Suprapubic skin (tissue), 4 donors: ENCODE results near the gene PRRC1. TPM values are rescaled to one million over a fixed set of nuclear protein-coding genes. Genes with fewer than 3 reads are reported as not detected.
"Not testable (repeated sequence)": the region's sequence is repeated elsewhere in the genome, so short reads cannot be mapped to it uniquely, and the experiment has no call there.

Source experiments
- DNase-seq, 2 donors: peaks; one replicate each; pipeline ENCODE4 v3.0.0-alpha.2; 2019; ENCODE audit warnings: low spot score in 2 of 2
- H3K27ac ChIP-seq: fragments of 200-600 bp; sonication (generic); one replicate; pipeline ENCODE4 v1.5.1; 2019
- H3K27me3 ChIP-seq: fragments of 200-600 bp; sonication (generic); one replicate; pipeline ENCODE4 v1.5.1; 2019
- H3K36me3 ChIP-seq: fragments of 200-600 bp; sonication (generic); one replicate; pipeline ENCODE4 v1.5.1; 2019
- H3K4me1 ChIP-seq: fragments of 200-600 bp; sonication (generic); one replicate; pipeline ENCODE4 v1.5.1; 2019
- H3K4me3 ChIP-seq: fragments of 200-600 bp; sonication (generic); one replicate; pipeline ENCODE4 v1.5.1; 2019; ENCODE audit warnings: mild to moderate bottlenecking
- H3K9me3 ChIP-seq: fragments of 200-600 bp; sonication (generic); one replicate; pipeline ENCODE4 v1.5.1; 2019
- CTCF ChIP-seq, 2 donors: fragments of 200-600 bp in 1 of 2; fragments of 450-650 bp in 1 of 2; sonication (generic) in 1 of 2; IDR thresholded peaks; one replicate each; pipeline ENCODE4 v1.5.1; 2016 to 2019; ENCODE audit warnings: antibody characterized with exemption in 2 of 2, mild to moderate bottlenecking in 1 of 2, moderate library complexity in 1 of 2
- EP300 ChIP-seq: sonication (generic); formaldehyde crosslinking; IDR thresholded peaks from one replicate; pipeline ENCODE4 v1.6.1; 2017; ENCODE audit warnings: antibody characterized with exemption
- POLR2A ChIP-seq, 2 donors: fragments of 450-650 bp; IDR thresholded peaks; one replicate each; pipeline ENCODE4 v1.6.1; 2017; ENCODE audit warnings: antibody characterized with exemption in 2 of 2, mild to moderate bottlenecking in 2 of 2, moderate library complexity in 2 of 2
- POLR2AphosphoS5 ChIP-seq, 3 donors: sonication (generic); formaldehyde crosslinking; IDR thresholded peaks; one replicate each; pipeline ENCODE4 v1.6.1; 2017; ENCODE audit warnings: antibody characterized with exemption in 3 of 3
- WGBS: methylation state at CpG from one replicate; pipeline ENCODE4 v1.1.5; 2018; 5-methylcytosine and 5-hydroxymethylcytosine counted together
- total RNA-seq, 4 donors: library from RNA; depleted of rRNA; stranded (reverse); fragments of >200 nt; gene quantifications; one replicate each; pipeline ENCODE4 v1.1.0, GENCODE V29; 2016

Gene PRRC1
- total RNA-seq, 4 donors from 2014 or later, result 36.8 to 59.0 (median 45.0) TPM

- 93% methylated on average over 6 of the region's 6 CpGs for WGBS
- H3K36me3 ChIP-seq, result peaks cover 28% of the 10 kb centered on the region
- DNase-seq, result no peak
- no peaks in the 10 kb centered on the region for H3K9me3 ChIP-seq
- no peaks in the 10 kb centered on the region for H3K27me3 ChIP-seq
- H3K4me1 ChIP-seq, result peaks cover 16% of the 10 kb centered on the region
- TF ChIP-seq CTCF (IDR thresholded peaks at IDR 0.05) (no peak), POLR2AphosphoS5 (IDR thresholded peaks at IDR 0.05) (no peak), POLR2A (IDR thresholded peaks at IDR 0.05) (no peak), EP300 (no peak)
- no peak overlapping the region for H3K4me3 ChIP-seq
- H3K27ac ChIP-seq, result no peak overlapping the region
Observed at GRCh38 chr5:127521138-127521770, 3.8 kb downstream of the PRRC1 start.

DNA sequence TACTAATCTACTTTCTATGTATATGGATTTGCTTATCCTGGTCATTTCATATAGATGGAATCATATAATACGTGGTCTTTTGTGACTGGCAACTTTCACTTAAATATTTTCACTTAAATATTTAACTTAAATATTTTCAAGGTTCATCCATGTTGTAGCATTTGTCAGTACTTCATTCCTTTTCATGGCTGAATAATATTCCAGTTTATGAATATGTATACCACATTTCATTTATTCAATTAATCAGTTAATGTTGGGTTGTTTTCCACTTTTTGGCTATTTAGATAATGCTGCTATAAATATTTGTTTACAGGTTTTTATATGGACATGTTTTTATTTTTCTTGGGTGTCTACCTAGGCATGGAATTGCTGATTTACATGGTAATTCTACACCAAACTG lies 7.7 kb downstream of the PRRC1 start:
- no peaks in the 10 kb centered on the region for H3K27me3 ChIP-seq
- TF ChIP-seq POLR2AphosphoS5 (IDR thresholded peaks at IDR 0.05) (no peak), POLR2A (IDR thresholded peaks at IDR 0.05) (no peak), EP300 (no peak), CTCF (IDR thresholded peaks at IDR 0.05) (no peak)
- H3K36me3 ChIP-seq, result peaks cover 60% of the 10 kb centered on the region
- no peak for DNase-seq
- no peaks in the 10 kb centered on the region for H3K9me3 ChIP-seq
- 100% methylated on average over 1 of the region's 1 CpG for WGBS
- no peaks in the 10 kb centered on the region for H3K4me1 ChIP-seq
- no peak overlapping the region for H3K4me3 ChIP-seq
- H3K27ac ChIP-seq, result no peak overlapping the region

- H3K36me3 ChIP-seq, result peaks cover 81% of the 10 kb centered on the region
- H3K9me3 ChIP-seq, result no peaks in the 10 kb centered on the region
- DNase-seq, result no peak
- H3K4me3 ChIP-seq, result no peak overlapping the region
- H3K4me1 ChIP-seq, result no peaks in the 10 kb centered on the region
- no peak for TF ChIP-seq POLR2A (IDR thresholded peaks at IDR 0.05)
- no peak overlapping the region for H3K27ac ChIP-seq
- WGBS, result 86% methylated on average over 5 of the region's 5 CpGs
- no peaks in the 10 kb centered on the region for H3K27me3 ChIP-seq
Observed at GRCh38 chr5:127529904-127530682, 12.7 kb downstream of the PRRC1 start.

DNA sequence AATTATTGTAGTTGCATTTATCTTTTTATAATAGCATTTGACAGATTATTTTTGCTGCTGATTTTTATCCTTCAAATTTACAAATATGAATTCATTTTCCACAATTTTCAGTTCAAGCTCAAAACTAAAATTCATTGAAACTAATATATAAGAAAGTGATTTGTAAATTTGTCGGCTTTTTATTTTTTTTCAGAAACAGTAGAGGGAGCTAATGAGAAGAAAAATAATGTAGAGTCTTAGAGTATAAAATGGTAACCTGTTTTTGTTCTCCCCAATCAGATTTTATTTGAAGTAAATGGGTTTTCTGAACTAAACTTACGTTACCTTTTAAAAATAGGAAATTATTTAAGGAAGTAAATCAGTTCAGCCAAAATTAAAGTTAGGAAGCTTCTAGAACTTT lies 19.2 kb downstream of the PRRC1 start:
- 88% methylated on average over 2 of the region's 2 CpGs for WGBS

DNA sequence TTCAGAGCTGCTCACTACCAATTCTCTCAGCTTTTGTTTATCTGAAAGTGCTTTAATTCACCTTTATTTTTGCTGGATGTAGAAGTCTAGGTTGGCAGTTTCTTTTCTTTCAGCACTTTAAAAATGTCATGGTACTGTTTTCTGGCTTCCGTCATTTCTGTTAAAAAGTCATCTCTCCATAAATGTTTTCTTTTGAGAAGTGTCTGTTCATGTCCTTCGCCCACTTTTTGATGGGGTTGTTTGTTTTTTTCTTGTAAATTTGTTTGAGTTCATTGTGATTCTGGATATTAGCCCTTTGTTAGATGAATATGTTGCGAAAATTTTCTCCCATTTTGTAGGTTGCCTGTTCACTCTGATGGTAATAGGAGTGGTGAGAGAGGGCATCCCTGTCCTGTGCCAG lies 23.1 kb downstream of the PRRC1 start:
- H3K36me3 ChIP-seq, result peaks cover 55% of the 10 kb centered on the region
- not testable (repeated sequence) for DNase-seq, H3K27me3 ChIP-seq, H3K27ac ChIP-seq, H3K4me3 ChIP-seq, H3K9me3 ChIP-seq, H3K4me1 ChIP-seq
- WGBS, result 93% methylated on average over 3 of the region's 3 CpGs

More for the DNA sequence above, 19.2 kb downstream of the PRRC1 start:
- H3K36me3 ChIP-seq, result peaks cover 74% of the 10 kb centered on the region
- no peaks in the 10 kb centered on the region for H3K27me3 ChIP-seq
- H3K4me1 ChIP-seq, result no peaks in the 10 kb centered on the region
- no peaks in the 10 kb centered on the region for H3K9me3 ChIP-seq
- H3K4me3 ChIP-seq, result no peak overlapping the region
- TF ChIP-seq EP300 (no peak), CTCF (IDR thresholded peaks at IDR 0.05) (no peak), POLR2A (IDR thresholded peaks at IDR 0.05) (no peak), POLR2AphosphoS5 (IDR thresholded peaks at IDR 0.05) (no peak)
- no peak for DNase-seq
- no peak overlapping the region for H3K27ac ChIP-seq

DNA sequence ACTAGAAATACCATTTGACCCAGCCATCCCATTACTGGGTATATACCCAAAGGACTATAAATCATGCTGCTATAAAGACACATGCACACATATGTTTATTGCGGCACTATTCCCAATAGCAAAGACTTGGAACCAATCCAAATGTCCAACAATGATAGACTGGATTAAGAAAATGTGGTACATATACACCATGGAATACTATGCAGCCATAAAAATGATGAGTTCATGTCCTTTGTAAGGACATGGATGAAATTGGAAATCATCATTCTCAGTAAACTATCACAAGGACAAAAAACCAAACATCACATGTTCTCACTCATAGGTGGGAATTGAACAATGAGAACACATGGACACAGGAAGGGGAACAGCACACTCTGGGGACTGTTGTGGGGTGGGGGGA lies 27.8 kb downstream of the PRRC1 start:
- not testable (repeated sequence) for H3K27me3 ChIP-seq, H3K4me1 ChIP-seq, H3K4me3 ChIP-seq, H3K27ac ChIP-seq, H3K9me3 ChIP-seq, DNase-seq
- no CpG with 5 or more reads among the region's 1 CpG for WGBS
- peaks cover 39% of the 10 kb centered on the region for H3K36me3 ChIP-seq
